Esophagus squamous epithelium (tissue), 5 donors: ENCODE results near the gene KCNMA1. TPM values are rescaled to one million over a fixed set of nuclear protein-coding genes. Genes with fewer than 3 reads are reported as not detected.

Experiments
- DNase-seq: peaks from one replicate; lab custom pipeline; 2025; lab: John Stamatoyannopoulos, UW
- H3K27ac ChIP-seq, 4 donors: fragments of 200-600 bp; sonication (generic); one replicate each; pipeline ENCODE4 v1.5.1; 2016 to 2019; ENCODE audit warnings: mild to moderate bottlenecking in 1 of 4
- H3K27me3 ChIP-seq, 4 donors: fragments of 200-600 bp; sonication (generic); 1 replicate in 3 of 4; 2 replicates in 1 of 4; pipeline versions ENCODE4 v1.5.1 to v1.6.0; 2017 to 2021; ENCODE audit warnings: antibody characterized with exemption in 1 of 4
- H3K36me3 ChIP-seq, 3 donors: fragments of 200-600 bp; sonication (generic); one replicate each; pipeline ENCODE4 v1.5.1; 2016 to 2019
- H3K4me1 ChIP-seq, 3 donors: fragments of 200-600 bp; sonication (generic); one replicate each; pipeline ENCODE4 v1.5.1; 2017 to 2019
- H3K4me3 ChIP-seq, 4 donors: fragments of 200-600 bp; sonication (generic); 1 replicate in 3 of 4; 2 replicates in 1 of 4; pipeline ENCODE4 v1.5.1; 2016 to 2019; ENCODE audit warnings: mild to moderate bottlenecking in 2 of 4, moderate library complexity in 1 of 4
- H3K9me3 ChIP-seq, 3 donors: fragments of 200-600 bp; sonication (generic); one replicate each; pipeline ENCODE4 v1.5.1; 2016 to 2019
- POLR2A ChIP-seq, 4 donors: fragments of 450-650 bp; IDR thresholded peaks; one replicate each; pipeline ENCODE4 v1.6.1; 2017; ENCODE audit warnings: antibody characterized with exemption in 4 of 4, mild to moderate bottlenecking in 4 of 4, moderate library complexity in 3 of 4
- WGBS, 2 donors: methylation state at CpG; one replicate each; pipeline ENCODE4 v1.1.5; 2018; 5-methylcytosine and 5-hydroxymethylcytosine counted together
- intact Hi-C: fragments of 100-400 bp; cut with DNase I; formaldehyde crosslinking; loops from one replicate; pipeline ENCODE4 v1.15.0; 2022
- total RNA-seq, 4 donors: library from RNA; depleted of rRNA; stranded (reverse); fragments of >200 nt; gene quantifications; one replicate each; pipeline ENCODE4 v1.1.0, GENCODE V29; 2016
- TF ChIP-seq, protein P1 (sequence below), 6 experiments: fragments of 450-650 bp in 4 of 6; fragments of 200-600 bp in 2 of 6; sonication (generic) in 2 of 6; IDR thresholded peaks; one replicate each; pipeline ENCODE4 v1.5.1; 2016 to 2019; ENCODE audit warnings: antibody characterized with exemption in 6 of 6, mild to moderate bottlenecking in 4 of 6, moderate library complexity in 4 of 6
- donor health status: DM: yes; HTN: yes; CAD: no.

The KCNMA1 gene
- total RNA-seq, 4 donors from 2014 or later, result 7.5 to 74.2 (median 18.0) TPM

DNA sequence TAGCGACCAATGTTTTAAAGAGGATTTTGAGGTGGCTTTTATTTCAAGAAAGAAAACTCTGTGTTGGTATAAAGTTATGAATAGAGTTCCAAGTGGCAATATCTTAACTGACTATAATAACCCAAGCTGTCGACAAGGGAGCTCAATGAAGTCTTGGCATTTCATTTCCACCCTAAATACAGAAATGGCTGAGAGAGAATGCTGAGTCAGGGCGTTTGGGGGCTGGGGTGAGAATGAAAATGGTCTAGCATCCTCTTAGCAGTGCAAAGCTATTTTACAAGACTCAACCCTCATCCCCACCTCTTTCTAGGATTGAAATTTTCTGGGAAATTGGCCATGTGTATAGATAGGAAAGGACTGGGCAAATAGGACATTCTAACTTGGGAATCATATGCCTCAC is 759.1 kb downstream of the KCNMA1 start:
- Histone ChIP-seq H3K4me3 (no peak overlapping the region), H3K4me1 (peaks cover 0 to 12% (median 0%) of the 10 kb centered on the region in 3 donors), H3K27ac (no peak overlapping the region), H3K36me3 (no peaks in the 10 kb centered on the region), H3K27me3 (no peaks in the 10 kb centered on the region), H3K9me3 (no peaks in the 10 kb centered on the region)
- intact Hi-C loops, result no loop called here
- no peak for DNase-seq
- WGBS, 2 donors, result 64 to 74% methylated on average over 3 of the region's 3 CpGs
- TF ChIP-seq POLR2A (IDR thresholded peaks at IDR 0.05), result no peak
- TF ChIP-seq, protein P1, sequence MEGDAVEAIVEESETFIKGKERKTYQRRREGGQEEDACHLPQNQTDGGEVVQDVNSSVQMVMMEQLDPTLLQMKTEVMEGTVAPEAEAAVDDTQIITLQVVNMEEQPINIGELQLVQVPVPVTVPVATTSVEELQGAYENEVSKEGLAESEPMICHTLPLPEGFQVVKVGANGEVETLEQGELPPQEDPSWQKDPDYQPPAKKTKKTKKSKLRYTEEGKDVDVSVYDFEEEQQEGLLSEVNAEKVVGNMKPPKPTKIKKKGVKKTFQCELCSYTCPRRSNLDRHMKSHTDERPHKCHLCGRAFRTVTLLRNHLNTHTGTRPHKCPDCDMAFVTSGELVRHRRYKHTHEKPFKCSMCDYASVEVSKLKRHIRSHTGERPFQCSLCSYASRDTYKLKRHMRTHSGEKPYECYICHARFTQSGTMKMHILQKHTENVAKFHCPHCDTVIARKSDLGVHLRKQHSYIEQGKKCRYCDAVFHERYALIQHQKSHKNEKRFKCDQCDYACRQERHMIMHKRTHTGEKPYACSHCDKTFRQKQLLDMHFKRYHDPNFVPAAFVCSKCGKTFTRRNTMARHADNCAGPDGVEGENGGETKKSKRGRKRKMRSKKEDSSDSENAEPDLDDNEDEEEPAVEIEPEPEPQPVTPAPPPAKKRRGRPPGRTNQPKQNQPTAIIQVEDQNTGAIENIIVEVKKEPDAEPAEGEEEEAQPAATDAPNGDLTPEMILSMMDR (IDR thresholded peaks at IDR 0.05), result no peak

DNA sequence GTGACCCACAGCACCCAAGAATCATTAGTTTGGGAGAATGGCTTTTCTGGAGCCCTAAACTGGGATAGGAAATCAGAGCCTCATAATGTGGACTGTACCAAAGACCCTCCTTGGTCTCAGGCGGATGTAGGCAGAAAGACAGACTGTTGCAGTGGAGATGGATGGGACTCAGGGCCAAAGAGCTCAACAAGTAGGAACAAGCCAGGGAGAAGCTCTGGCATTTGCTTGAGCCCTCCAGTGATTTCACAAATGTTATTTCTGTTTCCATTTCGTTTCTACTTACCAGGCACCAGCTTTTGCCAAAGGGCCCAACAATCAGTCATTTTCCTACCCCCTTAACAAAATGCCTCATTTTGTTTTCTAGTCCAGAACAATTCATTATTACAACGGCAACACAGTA is 762.7 kb downstream of the KCNMA1 start:
- Histone ChIP-seq H3K27me3 (no peaks in the 10 kb centered on the region), H3K4me3 (no peak overlapping the region), H3K4me1 (peaks cover 0 to 12% (median 0%) of the 10 kb centered on the region in 3 donors), H3K36me3 (no peaks in the 10 kb centered on the region), H3K27ac (peak overlapping the region in 2 of 4 donors; percentile 19 to 30), H3K9me3 (no peaks in the 10 kb centered on the region)
- TF ChIP-seq, protein P1 (IDR thresholded peaks at IDR 0.05), result no peak
- no peak for TF ChIP-seq POLR2A (IDR thresholded peaks at IDR 0.05)
- intact Hi-C loops, result no loop called here
- no peak for DNase-seq
- 29 to 44% methylated on average over 3 of the region's 3 CpGs for WGBS, 2 donors

DNA sequence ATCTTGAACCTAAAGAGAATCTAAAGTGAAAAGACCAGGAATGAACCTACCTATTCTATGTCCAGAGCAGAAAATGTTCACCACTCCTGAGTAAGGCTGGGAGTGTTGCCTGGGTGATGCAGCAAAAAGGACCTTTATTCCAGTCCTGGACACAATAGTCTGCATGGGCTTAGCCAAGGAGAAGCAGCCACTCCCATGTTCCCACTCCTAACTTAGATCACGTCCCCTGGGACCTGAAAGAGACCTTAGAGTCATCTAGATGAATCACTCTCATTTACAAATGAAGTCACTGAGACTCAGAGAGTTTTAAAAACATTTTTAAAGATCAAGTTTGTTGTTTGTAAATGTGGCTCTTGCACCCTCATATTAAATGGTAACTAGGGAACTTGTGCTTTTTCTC is 763.4 kb downstream of the KCNMA1 start:
- Histone ChIP-seq H3K27ac (no peak overlapping the region), H3K4me1 (peaks cover 0 to 12% (median 0%) of the 10 kb centered on the region in 3 donors), H3K9me3 (no peaks in the 10 kb centered on the region), H3K36me3 (no peaks in the 10 kb centered on the region), H3K27me3 (no peaks in the 10 kb centered on the region), H3K4me3 (no peak overlapping the region)
- no peak for TF ChIP-seq POLR2A (IDR thresholded peaks at IDR 0.05)
- TF ChIP-seq, protein P1 (IDR thresholded peaks at IDR 0.05), result no peak
- 17 to 57% methylated on average over 1 of the region's 1 CpG for whole genome bisulfite sequencing, 2 donors
- no peak for DNase-seq
- intact Hi-C loops, result no loop called here

DNA sequence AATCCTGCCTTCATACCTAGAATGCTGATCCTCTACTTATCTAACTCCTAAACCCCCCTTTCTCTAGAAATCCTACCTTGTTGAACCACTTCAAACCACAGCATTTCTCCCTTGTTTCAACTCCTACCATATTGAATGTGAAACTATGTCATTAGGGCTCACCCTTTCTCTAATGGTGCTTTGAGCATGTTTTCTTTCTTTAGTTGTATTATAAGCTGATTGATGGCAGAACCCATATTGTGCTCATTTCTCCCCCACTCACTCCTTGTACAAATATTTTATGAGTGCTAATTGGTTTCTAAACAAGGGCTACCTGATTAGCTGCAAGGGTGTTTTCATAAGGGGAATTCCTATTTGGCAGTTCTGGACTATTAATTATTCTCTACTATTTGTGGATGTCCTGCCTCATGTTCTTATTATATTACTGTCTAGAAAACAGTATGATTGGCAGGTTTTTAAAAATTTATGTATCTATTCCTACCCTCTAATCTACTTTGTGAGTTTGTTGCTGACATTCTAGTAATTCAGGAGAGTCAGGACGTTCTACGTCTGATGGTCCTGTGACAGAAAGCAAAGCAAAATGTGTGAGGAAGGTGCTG is 765.8 kb downstream of the KCNMA1 start:
- intact Hi-C loops, result no loop called here
- Histone ChIP-seq H3K36me3 (no peaks in the 10 kb centered on the region), H3K27ac (no peak overlapping the region), H3K27me3 (no peaks in the 10 kb centered on the region), H3K9me3 (no peaks in the 10 kb centered on the region), H3K4me3 (no peak overlapping the region), H3K4me1 (peaks cover 0 to 12% (median 0%) of the 10 kb centered on the region in 3 donors)
- TF ChIP-seq POLR2A (IDR thresholded peaks at IDR 0.05), result no peak
- TF ChIP-seq, protein P1 (IDR thresholded peaks at IDR 0.05), result no peak
- no peak for DNase-seq
- 95 to 100% methylated on average over 2 of the region's 2 CpGs for WGBS, 2 donors

DNA sequence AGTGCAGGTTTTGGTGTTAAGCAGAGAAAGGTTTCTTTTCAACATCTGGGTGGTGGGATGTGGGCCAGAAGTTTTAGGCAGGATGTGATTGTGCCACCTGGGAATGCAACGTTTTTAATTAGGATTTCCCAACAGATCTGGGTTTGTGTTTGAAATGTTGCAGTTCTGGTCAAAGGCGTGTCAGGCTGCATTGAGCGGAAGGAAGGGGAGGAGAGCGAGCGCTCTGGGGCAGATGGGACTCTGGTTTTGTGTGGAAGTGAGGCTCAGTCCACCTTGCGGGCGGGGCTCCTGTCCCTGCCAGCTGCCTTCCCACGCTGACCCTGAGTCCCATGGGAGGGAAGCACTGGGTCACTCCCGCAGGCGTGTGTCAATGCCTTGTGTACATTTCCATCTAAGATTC is 767.7 kb downstream of the KCNMA1 start:
- no peaks in the 10 kb centered on the region for H3K9me3 ChIP-seq
- peaks cover 0 to 9% (median 0%) of the 10 kb centered on the region in 3 donors for H3K4me1 ChIP-seq
- DNase-seq, result no peak
- no peak overlapping the region for H3K27ac ChIP-seq
- WGBS, 2 donors, result 60% methylated on average over 5 to 9 of the region's 10 CpGs
- intact Hi-C loops, result no loop called here
- no peak overlapping the region for H3K4me3 ChIP-seq
- no peaks in the 10 kb centered on the region for H3K36me3 ChIP-seq
- no peaks in the 10 kb centered on the region for H3K27me3 ChIP-seq
- TF ChIP-seq, protein P1 (IDR thresholded peaks at IDR 0.05), result no peak
- no peak for TF ChIP-seq POLR2A (IDR thresholded peaks at IDR 0.05)
